ENCODE data around the gene MSH5. TPM values are rescaled to one million over a fixed set of nuclear protein-coding genes. Genes with fewer than 3 reads are reported as not detected.

MSH5 gene
- total and polyA plus RNA-seq, 9 of the 15 experiments (the other 6 are each of a cell fraction or from before 2014, with no cell fraction given): 12.5 to 104 (median 46.6) TPM

DNA sequence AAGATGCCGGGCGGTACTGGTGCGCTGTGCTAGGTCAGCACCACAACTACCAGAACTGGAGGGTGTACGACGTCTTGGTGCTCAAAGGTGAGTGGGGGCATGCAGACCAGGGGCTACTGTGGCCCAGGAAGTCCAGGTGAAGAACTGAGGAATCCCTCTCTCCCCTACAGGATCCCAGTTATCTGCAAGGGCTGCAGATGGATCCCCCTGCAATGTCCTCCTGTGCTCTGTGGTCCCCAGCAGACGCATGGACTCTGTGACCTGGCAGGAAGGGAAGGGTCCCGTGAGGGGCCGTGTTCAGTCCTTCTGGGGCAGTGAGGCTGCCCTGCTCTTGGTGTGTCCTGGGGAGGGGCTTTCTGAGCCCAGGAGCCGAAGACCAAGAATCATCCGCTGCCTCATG, 32.1 kb upstream of the MSH5 start (continued):
- TF ChIP-seq, protein P1, sequence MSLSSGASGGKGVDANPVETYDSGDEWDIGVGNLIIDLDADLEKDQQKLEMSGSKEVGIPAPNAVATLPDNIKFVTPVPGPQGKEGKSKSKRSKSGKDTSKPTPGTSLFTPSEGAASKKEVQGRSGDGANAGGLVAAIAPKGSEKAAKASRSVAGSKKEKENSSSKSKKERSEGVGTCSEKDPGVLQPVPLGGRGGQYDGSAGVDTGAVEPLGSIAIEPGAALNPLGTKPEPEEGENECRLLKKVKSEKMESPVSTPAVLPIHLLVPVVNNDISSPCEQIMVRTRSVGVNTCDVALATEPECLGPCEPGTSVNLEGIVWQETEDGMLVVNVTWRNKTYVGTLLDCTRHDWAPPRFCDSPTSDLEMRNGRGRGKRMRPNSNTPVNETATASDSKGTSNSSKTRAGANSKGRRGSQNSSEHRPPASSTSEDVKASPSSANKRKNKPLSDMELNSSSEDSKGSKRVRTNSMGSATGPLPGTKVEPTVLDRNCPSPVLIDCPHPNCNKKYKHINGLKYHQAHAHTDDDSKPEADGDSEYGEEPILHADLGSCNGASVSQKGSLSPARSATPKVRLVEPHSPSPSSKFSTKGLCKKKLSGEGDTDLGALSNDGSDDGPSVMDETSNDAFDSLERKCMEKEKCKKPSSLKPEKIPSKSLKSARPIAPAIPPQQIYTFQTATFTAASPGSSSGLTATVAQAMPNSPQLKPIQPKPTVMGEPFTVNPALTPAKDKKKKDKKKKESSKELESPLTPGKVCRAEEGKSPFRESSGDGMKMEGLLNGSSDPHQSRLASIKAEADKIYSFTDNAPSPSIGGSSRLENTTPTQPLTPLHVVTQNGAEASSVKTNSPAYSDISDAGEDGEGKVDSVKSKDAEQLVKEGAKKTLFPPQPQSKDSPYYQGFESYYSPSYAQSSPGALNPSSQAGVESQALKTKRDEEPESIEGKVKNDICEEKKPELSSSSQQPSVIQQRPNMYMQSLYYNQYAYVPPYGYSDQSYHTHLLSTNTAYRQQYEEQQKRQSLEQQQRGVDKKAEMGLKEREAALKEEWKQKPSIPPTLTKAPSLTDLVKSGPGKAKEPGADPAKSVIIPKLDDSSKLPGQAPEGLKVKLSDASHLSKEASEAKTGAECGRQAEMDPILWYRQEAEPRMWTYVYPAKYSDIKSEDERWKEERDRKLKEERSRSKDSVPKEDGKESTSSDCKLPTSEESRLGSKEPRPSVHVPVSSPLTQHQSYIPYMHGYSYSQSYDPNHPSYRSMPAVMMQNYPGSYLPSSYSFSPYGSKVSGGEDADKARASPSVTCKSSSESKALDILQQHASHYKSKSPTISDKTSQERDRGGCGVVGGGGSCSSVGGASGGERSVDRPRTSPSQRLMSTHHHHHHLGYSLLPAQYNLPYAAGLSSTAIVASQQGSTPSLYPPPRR (CRISPR knock-in tag; IDR thresholded peaks at IDR 0.05; ENCODE audit: borderline replicate concordance): no peak
- TF ChIP-seq, protein P2, sequence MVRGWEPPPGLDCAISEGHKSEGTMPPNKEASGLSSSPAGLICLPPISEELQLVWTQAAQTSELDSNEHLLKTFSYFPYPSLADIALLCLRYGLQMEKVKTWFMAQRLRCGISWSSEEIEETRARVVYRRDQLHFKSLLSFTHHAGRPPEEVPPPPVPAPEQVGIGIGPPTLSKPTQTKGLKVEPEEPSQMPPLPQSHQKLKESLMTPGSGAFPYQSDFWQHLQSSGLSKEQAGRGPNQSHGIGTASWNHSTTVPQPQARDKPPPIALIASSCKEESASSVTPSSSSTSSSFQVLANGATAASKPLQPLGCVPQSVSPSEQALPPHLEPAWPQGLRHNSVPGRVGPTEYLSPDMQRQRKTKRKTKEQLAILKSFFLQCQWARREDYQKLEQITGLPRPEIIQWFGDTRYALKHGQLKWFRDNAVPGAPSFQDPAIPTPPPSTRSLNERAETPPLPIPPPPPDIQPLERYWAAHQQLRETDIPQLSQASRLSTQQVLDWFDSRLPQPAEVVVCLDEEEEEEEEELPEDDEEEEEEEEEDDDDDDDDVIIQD (CRISPR knock-in tag; IDR thresholded peaks at IDR 0.05): no peak
- TF ChIP-seq XRCC3 (IDR thresholded peaks at IDR 0.05) (no peak), TEAD4 (IDR thresholded peaks at IDR 0.05; ENCODE audit: low read length) (no peak), TEAD4 (CRISPR knock-in tag; IDR thresholded peaks at IDR 0.05; ENCODE audit: borderline replicate concordance) (0 out of 2 replicates have a peak, but pooled peaks have one; percentile 13), OTX1 (CRISPR knock-in tag; IDR thresholded peaks at IDR 0.05) (no peak), PTBP1 (IDR thresholded peaks at IDR 0.05; ENCODE audit: low read depth, low read length) (no peak), FOXA3 (CRISPR knock-in tag; conservative IDR thresholded peaks at IDR 0.05 in 1 of 2, IDR thresholded peaks at IDR 0.05 in 1 of 2) (no peak), RREB1 (CRISPR knock-in tag; IDR thresholded peaks at IDR 0.05) (no peak), HCFC1 (IDR thresholded peaks at IDR 0.05; ENCODE audit: low read depth, low read length) (no peak), RBM25 (IDR thresholded peaks at IDR 0.05; ENCODE audit: low read depth, low read length, severe bottlenecking) (no peak), RAD51 (IDR thresholded peaks at IDR 0.05; ENCODE audit: borderline replicate concordance, low read depth) (no peak), SMARCA5 (IDR thresholded peaks at IDR 0.05) (no peak), ZBTB7A (IDR thresholded peaks at IDR 0.05; ENCODE audit: borderline replicate concordance, control insufficient read depth, low read depth, low read length) (peak; percentile 14; the same call in 1 of the 2 replicates)
- TF ChIP-seq, protein P3, sequence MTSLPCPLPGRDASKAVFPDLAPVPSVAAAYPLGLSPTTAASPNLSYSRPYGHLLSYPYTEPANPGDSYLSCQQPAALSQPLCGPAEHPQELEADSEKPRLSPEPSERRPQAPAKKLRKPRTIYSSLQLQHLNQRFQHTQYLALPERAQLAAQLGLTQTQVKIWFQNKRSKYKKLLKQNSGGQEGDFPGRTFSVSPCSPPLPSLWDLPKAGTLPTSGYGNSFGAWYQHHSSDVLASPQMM (CRISPR knock-in tag; IDR thresholded peaks at IDR 0.05): no peak
